ENCODE results near the gene GALNTL6.

The GALNTL6 gene

DNA sequence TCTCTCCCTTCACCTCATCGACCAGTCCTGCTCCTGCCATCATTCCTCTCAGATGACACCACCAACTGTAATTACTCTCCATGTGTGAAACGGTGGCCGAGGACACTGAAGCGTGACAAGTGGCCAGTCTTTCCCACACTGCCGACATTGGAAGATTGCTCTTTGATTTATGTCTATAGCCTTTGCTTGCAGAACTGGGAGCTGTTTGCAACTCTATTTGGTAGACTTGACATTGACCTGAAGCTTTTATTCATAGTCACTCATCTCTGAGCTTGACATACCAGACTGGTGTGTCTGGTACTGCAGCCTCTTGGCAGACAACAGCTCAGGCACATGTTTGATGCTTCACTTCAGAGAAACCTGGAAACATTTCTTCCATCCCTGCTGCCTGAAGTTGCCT is 1233.6 kb downstream of the GALNTL6 start:
- DNase-seq = no peak

GRCh38 chr4:173051232-173051631 is 1238.0 kb downstream of the GALNTL6 start:
- DNase-seq = no peak

DNA sequence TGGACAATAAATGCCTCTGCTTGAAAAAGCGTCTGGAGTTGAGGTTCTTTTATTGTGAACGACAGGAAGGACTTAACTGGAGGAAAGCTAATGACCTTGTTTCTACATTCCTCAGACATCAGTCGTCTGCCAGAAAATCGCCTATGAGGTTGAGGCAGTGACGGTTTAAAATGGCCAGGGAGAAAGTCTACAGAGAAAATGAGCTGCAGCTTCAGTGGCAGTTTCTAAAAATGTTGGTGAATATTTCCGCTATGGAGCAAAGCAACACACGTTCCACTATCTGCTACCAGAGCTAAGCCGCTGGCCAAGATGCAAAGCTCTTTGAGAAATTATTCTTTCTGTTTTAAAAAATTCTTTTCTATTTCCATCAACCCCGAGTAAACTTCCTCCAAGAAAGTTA is 1238.5 kb downstream of the GALNTL6 start:
- DNase-seq = no peak

GRCh38 chr4:173052439-173052838 is 1239.2 kb downstream of the GALNTL6 start:
- DNase-seq = no peak

DNA sequence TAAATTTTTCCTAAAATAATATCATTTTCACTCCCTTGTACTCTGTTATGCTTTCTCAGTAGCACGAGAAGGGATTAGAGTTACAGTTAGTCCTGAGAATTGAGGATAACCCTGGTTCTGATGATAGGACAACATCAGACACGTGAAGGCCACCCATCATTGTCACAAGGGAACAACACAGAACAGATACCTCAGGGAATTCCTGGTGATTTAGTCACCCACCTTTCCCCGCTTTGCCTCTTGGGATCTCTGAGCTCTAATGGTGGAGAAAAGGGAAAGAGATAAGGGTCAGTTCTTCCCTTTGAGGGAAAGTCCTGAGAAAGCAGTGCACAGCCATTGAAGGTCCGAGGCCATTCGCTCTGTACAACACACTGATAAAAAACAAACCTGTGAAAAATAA is 1243.1 kb downstream of the GALNTL6 start:
- no peak for DNase-seq

- DNase-seq = no peak
These were observed 1243.5 kb downstream of the GALNTL6 start for GRCh38 chr4:173056710-173057109.

- no peak for DNase-seq
These were observed 1244.2 kb downstream of the GALNTL6 start for GRCh38 chr4:173057442-173057841.

DNA sequence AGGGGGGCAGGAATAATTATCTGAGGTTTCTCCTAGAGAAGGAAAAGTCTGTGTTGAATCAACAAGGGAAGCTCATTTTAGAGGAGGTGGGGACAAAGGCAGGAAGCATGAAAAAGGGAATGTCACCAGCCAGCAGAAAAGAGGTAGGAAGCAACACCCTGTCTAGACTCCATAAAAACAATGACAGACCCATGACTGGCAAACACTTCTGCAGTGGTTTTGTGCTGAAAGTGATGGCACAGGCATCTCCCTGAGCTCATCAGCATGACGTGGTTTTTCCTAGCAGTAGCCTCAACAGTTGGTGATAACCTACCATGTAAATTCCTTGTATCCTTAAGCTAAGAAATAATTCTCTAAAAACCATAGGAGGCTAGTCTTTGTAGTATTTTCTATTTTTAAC is 1244.7 kb downstream of the GALNTL6 start:
- no peak for DNase-seq

GRCh38 chr4:173061160-173061559 is 1248.0 kb downstream of the GALNTL6 start:
- no peak for DNase-seq

- no peak for DNase-seq
These were observed 1260.8 kb downstream of the GALNTL6 start for GRCh38 chr4:173073939-173074500.

DNA sequence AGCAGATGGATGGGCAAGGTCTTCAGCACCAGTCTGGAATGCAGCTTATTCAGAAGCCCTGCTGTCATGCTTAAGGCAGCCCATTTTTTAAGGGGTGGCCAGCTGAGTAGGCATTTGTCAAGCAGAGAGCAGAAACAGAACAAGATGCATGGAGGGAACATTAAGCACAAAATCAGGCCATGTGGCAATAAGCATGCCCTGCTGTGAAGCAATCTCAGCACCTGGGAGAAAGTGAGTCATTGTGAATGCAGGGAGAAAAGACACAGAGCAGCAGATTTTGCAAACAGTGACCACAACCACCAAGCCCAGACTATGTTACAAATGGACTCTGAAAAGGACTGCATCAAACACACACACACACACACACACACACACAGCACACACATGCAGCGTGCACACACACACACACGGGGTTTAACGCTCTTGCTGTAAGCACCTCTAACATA is 1261.3 kb downstream of the GALNTL6 start:
- DNase-seq = no peak

DNA sequence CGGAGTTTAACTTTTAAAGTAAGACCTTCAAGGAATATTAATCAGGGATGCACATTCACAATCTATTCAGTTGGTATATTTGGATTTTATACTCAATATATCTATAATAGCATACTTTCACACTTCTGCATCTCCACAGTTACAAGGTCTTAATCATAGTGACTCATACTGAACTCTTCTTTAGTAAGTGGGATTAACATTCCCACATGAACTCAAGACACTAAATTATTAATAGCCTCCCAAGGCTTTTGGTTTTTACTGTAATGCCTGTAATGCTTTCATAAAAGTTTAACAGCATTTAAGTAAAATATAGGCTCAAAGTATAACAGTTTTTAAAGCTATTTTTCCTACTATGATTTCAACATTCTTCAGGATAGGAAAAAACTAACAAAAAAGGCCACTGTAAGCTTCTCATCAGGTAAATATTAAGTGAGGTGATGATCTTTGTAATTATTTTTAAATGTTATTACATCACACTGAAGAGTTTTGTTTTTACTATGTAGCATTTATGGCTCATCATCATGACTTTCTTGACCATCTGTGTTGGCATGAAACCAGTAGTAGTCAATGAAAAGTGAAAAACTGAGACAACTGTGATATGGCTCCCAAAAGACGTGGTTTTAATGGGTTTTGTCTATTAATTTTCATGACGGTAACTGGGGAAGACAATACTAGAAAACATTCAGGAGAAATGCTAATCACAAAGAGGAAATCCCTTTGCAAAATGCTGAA is 1263.9 kb downstream of the GALNTL6 start:
- DNase-seq = no peak

- DNase-seq = no peak
These were observed 1274.9 kb downstream of the GALNTL6 start for GRCh38 chr4:173088144-173088543.

Data from activated naive CD4-positive, alpha-beta T cell treated with Interleukin-2 at 50 U/mL for 16 hours (primary cell).